Heart left ventricle (tissue), 13 donors: ENCODE measurements around the gene CCSER2.

Source experiments
- POLR2A ChIP-seq, 2 donors: fragments of 450-650 bp; IDR thresholded peaks; one replicate each; pipeline ENCODE4 v1.6.1; 2017; ENCODE audit warnings: antibody characterized with exemption in 2 of 2, mild to moderate bottlenecking in 2 of 2, moderate library complexity in 2 of 2
- TF ChIP-seq, protein P1 (sequence below), 12 donors: fragments of 200-600 bp; sonication (generic) in 4 of 12; IDR thresholded peaks; one replicate each; pipeline versions ENCODE4 v1.5.0 to v1.8.0; 2018 to 2022; ENCODE audit warnings: antibody characterized with exemption in 12 of 12, mild to moderate bottlenecking in 5 of 12
- donor health status: ischemic (EF 13 %, LVEDD 7.1; RV severe dilation, severe dysfunction).
- donor health status: DM: no; HTN: yes; CAD: no.
- donor health status: DM: no; HTN: no; CAD: no.
- donor health status: ischemic (EF 25% LVEDD 6.9; RV normal size, moderate dysfunction).
- donor health status: ischemic (EF 25% LVEDD 5.7; RV mildly dilated, moderate dysfunction).
- donor health status: ischemic (EF 35%, LVEDD 5.7; RV mildly dilated, moderate dysfunction).
- donor health status: nonischemic (EF 11% LVEDD 7.7; RV severe dilation, severe dysfunction).
- donor health status: DM: yes; HTN: yes; CAD: no.
- donor health status: PGD.
- donor health status: ischemic (EF 29% LVEDD 5.4; RV normal size, mild dysfunction).
- donor health status: nonischemic (EF 23%, LVEDD 6.1; RV moderate dilation, normal function).

DNA sequence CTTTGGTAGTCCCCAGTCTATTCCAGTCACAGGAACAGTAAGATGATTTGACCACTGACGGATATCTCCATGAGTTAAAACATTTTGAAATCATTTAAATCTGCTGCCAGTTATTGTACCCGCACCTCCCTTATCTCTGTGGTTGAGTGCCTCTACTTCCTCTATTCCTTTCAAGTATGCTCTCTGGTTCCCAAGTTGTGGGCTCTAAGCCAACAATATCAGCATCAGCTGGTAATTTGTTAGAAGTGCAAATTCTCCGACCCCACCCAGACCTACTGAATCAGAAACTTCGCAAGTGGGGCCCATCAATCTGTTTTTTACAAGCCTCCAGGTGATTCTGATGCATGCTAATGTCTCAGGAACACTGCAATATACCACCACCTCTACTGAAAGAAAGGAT, 235.5 kb downstream of the CCSER2 start:
- TF ChIP-seq POLR2A (IDR thresholded peaks at IDR 0.05), result no peak
- TF ChIP-seq, protein P1, sequence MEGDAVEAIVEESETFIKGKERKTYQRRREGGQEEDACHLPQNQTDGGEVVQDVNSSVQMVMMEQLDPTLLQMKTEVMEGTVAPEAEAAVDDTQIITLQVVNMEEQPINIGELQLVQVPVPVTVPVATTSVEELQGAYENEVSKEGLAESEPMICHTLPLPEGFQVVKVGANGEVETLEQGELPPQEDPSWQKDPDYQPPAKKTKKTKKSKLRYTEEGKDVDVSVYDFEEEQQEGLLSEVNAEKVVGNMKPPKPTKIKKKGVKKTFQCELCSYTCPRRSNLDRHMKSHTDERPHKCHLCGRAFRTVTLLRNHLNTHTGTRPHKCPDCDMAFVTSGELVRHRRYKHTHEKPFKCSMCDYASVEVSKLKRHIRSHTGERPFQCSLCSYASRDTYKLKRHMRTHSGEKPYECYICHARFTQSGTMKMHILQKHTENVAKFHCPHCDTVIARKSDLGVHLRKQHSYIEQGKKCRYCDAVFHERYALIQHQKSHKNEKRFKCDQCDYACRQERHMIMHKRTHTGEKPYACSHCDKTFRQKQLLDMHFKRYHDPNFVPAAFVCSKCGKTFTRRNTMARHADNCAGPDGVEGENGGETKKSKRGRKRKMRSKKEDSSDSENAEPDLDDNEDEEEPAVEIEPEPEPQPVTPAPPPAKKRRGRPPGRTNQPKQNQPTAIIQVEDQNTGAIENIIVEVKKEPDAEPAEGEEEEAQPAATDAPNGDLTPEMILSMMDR (IDR thresholded peaks at IDR 0.05), result no peak
